RWPE1 (cell line): ENCODE results near the gene ARAP1.

Experiments
- CTCF ChIA-PET: fragments of 350-600 bp; sonication (Branson Sonifier 250); formaldehyde crosslinking; extraction: SDS; loops from one replicate; lab custom pipeline; 2021; lab: Yijun Ruan, JAX
- POLR2A ChIA-PET: fragments of 400-600 bp; formaldehyde crosslinking; extraction: SDS; loops from one replicate; lab custom pipeline; 2020; ENCODE audit warnings: antibody characterized with exemption; ENCODE audit not compliant: low non-redundant PET; lab: Yijun Ruan, JAX
- DNase-seq: peaks from one replicate; pipeline ENCODE4 v3.0.0; 2012; ENCODE audit warnings: low spot score
- H3K27ac ChIP-seq: fragments of 450-650 bp; 2 replicates; pipeline ENCODE4 v1.5.1; 2017
- TF ChIP-seq, protein P1 (sequence below): fragments of 450-650 bp; conservative IDR thresholded peaks from 2 replicates; pipeline ENCODE4 v1.5.1; 2017; ENCODE audit warnings: low read depth, mild to moderate bottlenecking

ARAP1 gene

GRCh38 chr11:72720784-72721183 lies 31.4 kb downstream of the ARAP1 start:
- POLR2A ChIA-PET = interaction anchor here (0.7 kb wide), 1 partner anchor 21 kb away, joined by 3 read pairs; no protein-coding TSS in a partner anchor
- H3K27ac ChIP-seq = peak overlapping the region; percentile 97
- TF ChIP-seq, protein P1, sequence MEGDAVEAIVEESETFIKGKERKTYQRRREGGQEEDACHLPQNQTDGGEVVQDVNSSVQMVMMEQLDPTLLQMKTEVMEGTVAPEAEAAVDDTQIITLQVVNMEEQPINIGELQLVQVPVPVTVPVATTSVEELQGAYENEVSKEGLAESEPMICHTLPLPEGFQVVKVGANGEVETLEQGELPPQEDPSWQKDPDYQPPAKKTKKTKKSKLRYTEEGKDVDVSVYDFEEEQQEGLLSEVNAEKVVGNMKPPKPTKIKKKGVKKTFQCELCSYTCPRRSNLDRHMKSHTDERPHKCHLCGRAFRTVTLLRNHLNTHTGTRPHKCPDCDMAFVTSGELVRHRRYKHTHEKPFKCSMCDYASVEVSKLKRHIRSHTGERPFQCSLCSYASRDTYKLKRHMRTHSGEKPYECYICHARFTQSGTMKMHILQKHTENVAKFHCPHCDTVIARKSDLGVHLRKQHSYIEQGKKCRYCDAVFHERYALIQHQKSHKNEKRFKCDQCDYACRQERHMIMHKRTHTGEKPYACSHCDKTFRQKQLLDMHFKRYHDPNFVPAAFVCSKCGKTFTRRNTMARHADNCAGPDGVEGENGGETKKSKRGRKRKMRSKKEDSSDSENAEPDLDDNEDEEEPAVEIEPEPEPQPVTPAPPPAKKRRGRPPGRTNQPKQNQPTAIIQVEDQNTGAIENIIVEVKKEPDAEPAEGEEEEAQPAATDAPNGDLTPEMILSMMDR = no peak
- DNase-seq = no peak
- CTCF ChIA-PET = no interaction called here

GRCh38 chr11:72720047-72720446 lies 32.2 kb downstream of the ARAP1 start:
- TF ChIP-seq, protein P1 = no peak
- peak overlapping the region; percentile 97 for H3K27ac ChIP-seq
- ChIA-PET POLR2A (interaction anchor here (0.7 kb wide), 1 partner anchor 20 kb away, joined by 3 read pairs; no protein-coding TSS in a partner anchor), CTCF (no interaction called here)
- no peak for DNase-seq

DNA sequence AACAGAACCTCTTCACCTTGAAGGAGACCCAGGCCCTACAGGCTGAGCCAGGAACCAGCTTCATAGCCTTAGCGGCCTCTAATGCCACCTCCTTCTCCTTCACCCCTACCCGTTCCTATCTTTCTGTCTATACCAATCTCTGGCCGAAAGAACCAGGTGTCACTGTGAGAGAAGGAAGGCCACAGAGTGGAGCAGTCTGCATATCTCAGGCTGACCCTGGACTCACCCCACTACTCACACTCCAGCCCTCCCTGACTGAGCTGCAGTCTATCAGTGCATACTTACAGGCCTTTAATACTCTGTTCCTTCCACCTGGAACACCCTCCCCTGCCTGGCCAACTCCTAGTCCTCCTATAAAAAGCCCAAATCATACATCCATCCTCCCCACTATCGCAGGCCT lies 32.7 kb downstream of the ARAP1 start:
- POLR2A ChIA-PET = no interaction called here
- no peak for DNase-seq
- CTCF ChIA-PET = no interaction called here
- TF ChIP-seq, protein P1 = no peak
- H3K27ac ChIP-seq = peak overlapping the region; percentile 97

GRCh38 chr11:72719144-72719543 lies 33.1 kb downstream of the ARAP1 start:
- DNase-seq = no peak
- CTCF ChIA-PET = no interaction called here
- TF ChIP-seq, protein P1 = no peak
- POLR2A ChIA-PET = no interaction called here
- peak overlapping the region; percentile 97 for H3K27ac ChIP-seq

DNA sequence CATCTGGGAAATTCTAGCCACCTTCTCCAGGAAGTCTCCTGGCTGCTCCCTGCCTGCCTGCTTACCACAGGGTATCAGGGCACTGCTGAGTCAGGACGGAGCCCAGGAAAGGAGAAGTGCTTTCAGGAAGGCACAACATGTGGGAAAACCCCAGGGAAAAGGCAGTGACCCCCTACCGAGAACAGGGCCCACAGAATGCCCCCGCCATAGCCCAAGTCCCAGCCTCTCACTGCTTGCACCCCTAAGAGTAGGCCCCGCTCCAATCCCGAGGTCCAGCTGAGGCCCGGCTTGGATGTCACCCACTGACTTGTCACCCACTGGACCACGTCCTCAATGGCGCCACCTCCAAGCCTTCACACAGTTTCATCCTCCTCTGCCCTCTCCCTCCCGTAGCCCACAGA lies 34.1 kb downstream of the ARAP1 start:
- TF ChIP-seq, protein P1 = no peak
- CTCF ChIA-PET = interaction anchor here (0.6 kb wide), 1 partner anchor 439 kb away, joined by 3 read pairs; no protein-coding TSS in a partner anchor
- DNase-seq = no peak
- POLR2A ChIA-PET = no interaction called here
- peak overlapping the region; percentile 26 for H3K27ac ChIP-seq

DNA sequence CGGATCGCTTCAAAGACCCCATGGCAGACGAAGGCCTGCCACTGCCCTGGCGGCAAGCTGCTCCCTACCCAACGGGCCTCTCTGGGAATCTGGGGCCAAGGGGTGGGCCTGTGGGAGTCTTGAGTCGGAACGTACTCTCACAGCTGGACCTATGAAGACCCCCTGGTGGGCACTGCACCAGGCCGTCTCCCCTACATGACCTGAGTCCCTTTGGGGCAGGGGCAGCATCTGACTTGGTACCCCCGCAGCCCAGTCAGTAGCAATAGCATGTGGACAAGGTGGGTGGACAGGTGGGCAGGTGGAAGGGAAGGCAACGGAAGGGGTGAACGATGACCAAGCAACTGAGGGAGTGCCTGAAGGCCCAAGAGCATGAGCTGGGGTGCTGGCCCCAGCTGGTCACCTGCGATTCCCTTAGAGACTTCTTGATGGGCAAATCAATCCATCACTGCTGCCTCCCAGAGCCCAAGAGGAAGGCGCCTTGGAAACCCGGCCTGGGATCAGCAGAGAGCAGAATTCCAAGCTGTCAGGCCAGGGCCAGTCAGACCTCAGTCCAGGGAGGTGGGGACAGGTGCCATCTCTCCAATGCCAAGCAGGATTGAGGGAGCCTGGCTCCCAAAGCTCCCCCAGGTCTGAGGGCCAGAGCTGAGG lies 35.3 kb downstream of the ARAP1 start:
- POLR2A ChIA-PET = interaction anchor here (0.6 kb wide), 1 partner anchor 16 kb away, joined by 3 read pairs; no protein-coding TSS in a partner anchor
- TF ChIP-seq, protein P1 = no peak
- no peak for DNase-seq
- H3K27ac ChIP-seq = peak overlapping the region; percentile 26
- CTCF ChIA-PET = interaction anchor here (0.6 to 0.7 kb wide), 2 partner anchors 97 to 446 kb away, joined by 3 to 4 read pairs; no protein-coding TSS in a partner anchor
